Loucy (cell line): ENCODE measurements around the gene PNMT.
"Not testable (repeated sequence)": the region's sequence is repeated elsewhere in the genome, so short reads cannot be mapped to it uniquely, and the experiment has no call there.

Experiments
- H2AFZ ChIP-seq: fragments of 200-600 bp; sonication (generic); 2 replicates; pipeline ENCODE4 v1.6.0; 2016; ENCODE audit warnings: antibody characterized with exemption, mild to moderate bottlenecking, low read length, moderate library complexity
- H3F3A ChIP-seq: fragments of 200-600 bp; 2 replicates; pipeline ENCODE4 v1.6.0; 2016; ENCODE audit warnings: antibody characterized with exemption, low read depth, mild to moderate bottlenecking
- H3K27me3 ChIP-seq: fragments of 200-600 bp; sonication (generic); 2 replicates; pipeline ENCODE4 v1.6.1; 2014; ENCODE audit warnings: low read length, mild to moderate bottlenecking; ENCODE audit not compliant: insufficient read depth, poor library complexity, severe bottlenecking
- H3K36me3 ChIP-seq: fragments of 200-600 bp; sonication (generic); 2 replicates; pipeline ENCODE4 v1.6.1; 2016; ENCODE audit warnings: low read length; ENCODE audit not compliant: insufficient read depth
- H3K4me1 ChIP-seq: fragments of 200-600 bp; sonication (generic); 2 replicates; pipeline ENCODE4 v1.5.1; 2014; ENCODE audit warnings: low read length, mild to moderate bottlenecking; ENCODE audit not compliant: insufficient read depth, poor library complexity, severe bottlenecking
- H3K4me2 ChIP-seq: fragments of 200-600 bp; sonication (generic); 2 replicates; pipeline ENCODE4 v1.6.0; 2014; ENCODE audit warnings: antibody characterized with exemption, low read length, low read depth, mild to moderate bottlenecking; ENCODE audit not compliant: poor library complexity, severe bottlenecking
- H3K4me3 ChIP-seq: fragments of 200-600 bp; sonication (generic); 2 replicates; pipeline ENCODE4 v1.5.1; 2014; ENCODE audit warnings: low read length, mild to moderate bottlenecking, mixed read lengths; ENCODE audit not compliant: poor library complexity, severe bottlenecking
- H3K79me2 ChIP-seq: fragments of 200-600 bp; sonication (generic); 2 replicates; pipeline ENCODE4 v1.6.1; 2014; ENCODE audit warnings: low read length; ENCODE audit not compliant: insufficient read depth
- H3K9ac ChIP-seq: fragments of 200-600 bp; sonication (generic); 2 replicates; pipeline ENCODE4 v1.6.0; 2014; ENCODE audit warnings: mild to moderate bottlenecking, low read depth, low read length, moderate library complexity; ENCODE audit not compliant: poor library complexity, severe bottlenecking
- H3K9me2 ChIP-seq: fragments of 200-600 bp; sonication (generic); replicated peaks from 2 replicates; pipeline ENCODE4 v1.6.1; 2016; ENCODE audit warnings: low read depth, low read length, mixed read lengths
- H3K9me3 ChIP-seq: fragments of 200-600 bp; sonication (generic); 2 replicates; pipeline ENCODE4 v1.6.1; 2014; ENCODE audit warnings: mild to moderate bottlenecking, antibody characterized with exemption, low read length, low read depth; ENCODE audit not compliant: insufficient read depth
- H4K20me1 ChIP-seq: fragments of 200-600 bp; sonication (generic); 2 replicates; pipeline ENCODE4 v1.6.0; 2014; ENCODE audit warnings: antibody characterized with exemption, low read length, mild to moderate bottlenecking; ENCODE audit not compliant: insufficient read depth, poor library complexity, severe bottlenecking
- CTCF ChIP-seq: fragments of 200-600 bp; sonication (generic); conservative IDR thresholded peaks from 2 replicates; pipeline ENCODE4 v1.5.1; 2014; ENCODE audit warnings: mild to moderate bottlenecking, antibody characterized with exemption, low read length
- EZH2phosphoT487 ChIP-seq: fragments of 200-600 bp; IDR thresholded peaks from 2 replicates; pipeline ENCODE4 v1.6.1; 2018; ENCODE audit warnings: antibody characterized with exemption, mild to moderate bottlenecking, moderate library complexity, borderline replicate concordance

Gene PNMT

GRCh38 chr17:39709319-39709997 is 41.2 kb downstream of the PNMT start:
- no peaks in the 10 kb centered on the region for H3K36me3 ChIP-seq
- no peaks in the 10 kb centered on the region for H3F3A ChIP-seq
- H4K20me1 ChIP-seq, result no peaks in the 10 kb centered on the region
- H3K4me1 ChIP-seq, result peaks cover 16% of the 10 kb centered on the region
- no peaks in the 10 kb centered on the region for H3K9me3 ChIP-seq
- no peaks in the 10 kb centered on the region for H3K79me2 ChIP-seq
- H3K9me2 ChIP-seq, result no peaks in the 10 kb centered on the region
- H3K4me2 ChIP-seq, result no peak overlapping the region
- no peak for TF ChIP-seq EZH2phosphoT487
- TF ChIP-seq CTCF, result no peak
- H3K27me3 ChIP-seq, result no peaks in the 10 kb centered on the region
- no peak overlapping the region for H2AFZ ChIP-seq
- H3K9ac ChIP-seq, result no peak overlapping the region
- H3K4me3 ChIP-seq, result no peak overlapping the region

GRCh38 chr17:39709998-39710964 is 42.0 kb downstream of the PNMT start:
- H3K4me2 ChIP-seq, result no peak overlapping the region
- no peaks in the 10 kb centered on the region for H4K20me1 ChIP-seq
- no peak overlapping the region for H3K4me3 ChIP-seq
- no peaks in the 10 kb centered on the region for H3K9me2 ChIP-seq
- H3K4me1 ChIP-seq, result peaks cover 16% of the 10 kb centered on the region
- H3K9me3 ChIP-seq, result no peaks in the 10 kb centered on the region
- H3F3A ChIP-seq, result no peaks in the 10 kb centered on the region
- H3K9ac ChIP-seq, result no peak overlapping the region
- no peaks in the 10 kb centered on the region for H3K27me3 ChIP-seq
- H3K36me3 ChIP-seq, result no peaks in the 10 kb centered on the region
- H2AFZ ChIP-seq, result no peak overlapping the region
- TF ChIP-seq EZH2phosphoT487, result no peak
- no peak for TF ChIP-seq CTCF
- no peaks in the 10 kb centered on the region for H3K79me2 ChIP-seq

DNA sequence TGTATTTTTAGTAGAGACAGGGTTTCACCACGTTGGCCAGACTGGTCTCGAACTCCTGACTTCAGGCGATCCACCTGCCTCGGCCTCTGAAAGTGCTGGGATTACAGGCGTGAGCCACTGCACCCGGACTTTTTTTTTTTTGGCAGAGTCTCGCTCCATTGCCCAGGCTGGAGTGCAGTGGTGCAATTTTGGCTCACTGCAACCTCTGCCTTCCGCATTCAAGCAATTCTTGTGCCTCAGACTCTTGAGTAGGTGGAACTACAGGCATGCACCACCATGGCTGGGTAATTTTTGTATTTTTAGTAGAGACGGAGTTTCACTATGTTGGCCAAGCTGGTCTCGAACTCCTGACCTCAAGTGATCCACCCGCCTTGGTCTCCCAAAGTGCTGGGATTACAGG is 42.8 kb downstream of the PNMT start:
- peaks cover 16% of the 10 kb centered on the region for H3K4me1 ChIP-seq

More for the DNA sequence above, 42.8 kb downstream of the PNMT start:
- not testable (repeated sequence) for H3K9me2 ChIP-seq, H4K20me1 ChIP-seq, H3K27me3 ChIP-seq, H3K9ac ChIP-seq, H3K36me3 ChIP-seq, H3F3A ChIP-seq, H2AFZ ChIP-seq, H3K79me2 ChIP-seq, H3K4me2 ChIP-seq, H3K4me3 ChIP-seq, H3K9me3 ChIP-seq
